MG63 (cell line): ENCODE results near the gene PKM. TPM values are rescaled to one million over a fixed set of nuclear protein-coding genes. Genes with fewer than 3 reads are reported as not detected.

Experiments
- DNase-seq: peaks from one replicate; pipeline ENCODE4 v3.0.0-alpha.2; 2020
- H3K27me3 ChIP-seq: fragments of 250-450 bp; sonication (Bioruptor Pico); 2 replicates; pipeline ENCODE4 v1.5.1; 2020; ENCODE audit warnings: mild to moderate bottlenecking, moderate library complexity
- H3K36me3 ChIP-seq: fragments of 250-450 bp; sonication (Bioruptor Pico); 2 replicates; pipeline ENCODE4 v1.5.1; 2020; ENCODE audit warnings: mild to moderate bottlenecking, moderate library complexity
- H3K4me3 ChIP-seq: fragments of 250-450 bp; sonication (Bioruptor Pico); 2 replicates; pipeline ENCODE4 v1.5.1; 2020; ENCODE audit warnings: mild to moderate bottlenecking, moderate library complexity
- H3K9me3 ChIP-seq: fragments of 250-450 bp; sonication (Bioruptor Pico); 2 replicates; pipeline ENCODE4 v1.5.1; 2020; ENCODE audit warnings: mild to moderate bottlenecking, moderate library complexity
- total RNA-seq: library from RNA; depleted of rRNA; stranded (reverse); fragments of >200 nt; shearing (Covaris generic); gene quantifications from 2 replicates; pipeline ENCODE4 v1.2.3, GENCODE V29; 2014; ENCODE audit warnings: low replicate concordance; rRNA removed

The PKM gene
- total RNA-seq, 1 experiment from 2014 or later, result 3,839 TPM

- H3K36me3 ChIP-seq, result no peaks in the 10 kb centered on the region
- H3K4me3 ChIP-seq, result no peak overlapping the region
- H3K27me3 ChIP-seq, result no peaks in the 10 kb centered on the region
- no peak for DNase-seq
- H3K9me3 ChIP-seq, result no peaks in the 10 kb centered on the region
Observed at GRCh38 chr15:72160696-72161245, 70.2 kb downstream of the PKM start.

- DNase-seq, result no peak
- Histone ChIP-seq H3K27me3 (no peaks in the 10 kb centered on the region), H3K4me3 (no peak overlapping the region), H3K36me3 (no peaks in the 10 kb centered on the region), H3K9me3 (no peaks in the 10 kb centered on the region)
Observed at GRCh38 chr15:72156928-72157327, 74.1 kb downstream of the PKM start.

DNA sequence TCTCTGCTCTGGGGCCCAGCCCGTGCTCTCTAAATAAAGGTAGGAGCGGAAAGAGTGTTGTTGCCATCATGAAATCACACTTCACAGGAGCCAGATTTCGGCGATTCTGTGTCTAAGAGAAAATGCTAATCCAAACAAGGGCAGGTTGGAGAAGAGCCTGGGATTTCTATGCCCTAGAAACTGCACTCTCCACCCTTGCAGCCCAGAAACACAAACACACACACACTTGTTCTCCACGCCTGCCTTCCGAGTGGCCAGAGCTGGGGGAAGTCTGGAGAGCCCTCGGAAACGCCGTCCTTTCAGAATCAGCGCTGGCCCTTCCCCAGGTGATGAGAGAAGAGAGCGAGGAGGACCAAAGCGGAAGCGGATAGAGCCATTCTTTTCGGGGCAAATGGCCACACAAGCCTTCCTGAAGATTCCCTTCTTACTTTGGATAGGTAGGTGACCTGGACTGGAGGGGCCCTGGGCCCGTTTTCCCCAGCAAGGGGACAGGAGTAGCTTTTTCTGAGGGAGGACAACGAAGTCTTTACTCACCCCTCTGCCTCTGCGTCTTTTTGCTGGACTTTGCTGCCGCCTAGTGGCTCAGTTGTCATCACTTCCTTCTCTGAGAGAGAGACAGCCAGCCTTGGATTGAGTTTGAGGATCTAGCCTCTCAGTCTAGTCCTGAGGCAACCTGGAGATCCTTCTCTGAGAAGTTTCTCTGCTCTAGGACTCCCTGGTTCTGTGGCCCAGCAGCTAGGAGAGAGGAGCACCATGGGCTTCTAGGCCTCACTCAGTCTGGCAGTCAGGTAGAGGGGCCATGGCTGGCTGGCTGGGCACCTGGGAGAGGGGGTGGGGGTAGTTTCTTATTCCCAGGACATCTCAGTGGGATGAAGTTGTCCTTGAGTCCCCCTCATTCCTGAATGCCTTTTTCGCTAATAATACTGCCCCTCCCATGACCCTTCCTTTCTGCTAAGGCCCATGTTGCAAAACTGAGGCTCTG lies 75.1 kb downstream of the PKM start:
- DNase-seq, result peak; percentile 73
- peak overlapping the region; percentile 44 for H3K4me3 ChIP-seq
- no peaks in the 10 kb centered on the region for H3K27me3 ChIP-seq
- H3K9me3 ChIP-seq, result no peaks in the 10 kb centered on the region
- H3K36me3 ChIP-seq, result no peaks in the 10 kb centered on the region

GRCh38 chr15:72155003-72155621 lies 75.9 kb downstream of the PKM start:
- Histone ChIP-seq H3K36me3 (no peaks in the 10 kb centered on the region), H3K9me3 (no peaks in the 10 kb centered on the region), H3K27me3 (no peaks in the 10 kb centered on the region), H3K4me3 (no peak overlapping the region; the same call in 1 of the 2 replicates)
- DNase-seq, result peak; percentile 37

DNA sequence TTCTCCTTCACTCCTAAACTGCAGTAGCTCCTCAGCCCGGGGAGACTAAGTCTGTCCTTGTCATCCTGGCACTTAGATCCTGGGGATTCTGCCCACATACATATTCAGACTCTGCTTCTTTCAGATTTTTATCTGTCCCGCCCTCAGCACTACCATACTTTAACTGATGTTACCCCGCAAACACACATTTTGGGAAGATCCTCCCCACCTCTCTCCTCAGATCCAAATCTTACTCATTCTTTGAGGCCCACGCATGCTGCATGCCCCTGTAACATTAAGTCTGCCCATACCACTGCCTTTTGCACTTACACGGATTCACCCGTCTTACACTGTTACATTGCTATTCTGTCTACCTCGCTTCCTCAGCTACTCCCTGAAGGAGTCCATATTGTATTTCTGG lies 76.7 kb downstream of the PKM start:
- no peaks in the 10 kb centered on the region for H3K36me3 ChIP-seq
- no peaks in the 10 kb centered on the region for H3K27me3 ChIP-seq
- H3K9me3 ChIP-seq, result no peaks in the 10 kb centered on the region
- DNase-seq, result no peak
- H3K4me3 ChIP-seq, result no peak overlapping the region

DNA sequence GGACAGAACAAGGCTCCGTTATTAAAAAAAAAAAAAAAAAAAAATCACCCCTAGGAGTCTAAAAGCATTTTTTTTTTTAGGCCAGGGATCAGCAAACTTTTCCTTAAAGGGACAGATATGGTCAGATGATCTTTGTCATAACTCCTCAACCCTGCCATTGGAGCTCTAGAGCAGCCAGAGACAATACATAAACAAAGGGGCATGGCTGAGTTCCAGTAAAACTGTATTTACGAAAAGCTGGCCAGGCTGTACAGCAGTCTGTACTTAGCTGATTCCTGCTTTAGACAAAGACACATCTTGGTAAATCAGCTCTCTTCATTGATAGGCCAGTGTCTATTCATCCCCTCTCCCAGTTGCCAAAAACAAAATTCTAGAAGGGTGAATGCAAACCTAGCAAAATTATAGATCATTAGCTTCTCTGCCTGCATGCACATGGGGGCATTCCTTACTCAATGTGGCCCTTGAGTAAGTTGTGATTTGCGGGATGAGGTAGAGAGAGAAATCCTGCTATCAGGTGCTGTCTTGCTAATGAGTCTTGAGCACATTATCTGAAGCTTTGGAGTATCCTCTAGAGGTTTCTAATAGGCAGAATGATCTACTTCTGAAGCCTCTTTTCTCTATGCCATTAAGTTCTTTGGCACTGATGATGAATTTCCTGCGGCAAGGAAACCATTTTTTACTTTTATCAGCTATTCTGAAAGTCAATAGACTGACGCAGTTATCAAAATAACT lies 77.6 kb downstream of the PKM start:
- no peak for DNase-seq
- no peaks in the 10 kb centered on the region for H3K27me3 ChIP-seq
- no peak overlapping the region for H3K4me3 ChIP-seq
- no peaks in the 10 kb centered on the region for H3K9me3 ChIP-seq
- H3K36me3 ChIP-seq, result no peaks in the 10 kb centered on the region

Other genes starting within 250 kb of the PKM start
- 21.1 and 22.6 TPM in 2 replicates for gene MYO9A, start 113.0 kb downstream of the PKM start, total RNA-seq
- gene SENP8, start 112.8 kb downstream of the PKM start, total RNA-seq, result 0.84 and 1.7 TPM in 2 replicates
- gene GRAMD2A, start 33.4 kb downstream of the PKM start, total RNA-seq, result not detected in 2 replicates
- gene PARP6, start 41.4 kb upstream of the PKM start, total RNA-seq, result 16.3 and 28.4 TPM in 2 replicates
- 1.1 TPM in 1 of 2 replicates, not detected in the other for gene CELF6, start 89.0 kb upstream of the PKM start, total RNA-seq
- gene HEXA, start 144.8 kb upstream of the PKM start, total RNA-seq, result 93.1 and 153 TPM in 2 replicates
- not detected in 2 replicates for gene TMEM202, start 167.1 kb upstream of the PKM start, total RNA-seq
- 19.7 and 62.6 TPM in 2 replicates for gene ARIH1, start 243.1 kb upstream of the PKM start, total RNA-seq